Adipocyte (in vitro differentiated cells): ENCODE measurements around the gene GMIP.

Source experiments
- DNase-seq: peaks from one replicate; pipeline ENCODE4 v3.0.0-alpha.2; 2015; ENCODE audit warnings: low read depth
- H3K27me3 ChIP-seq: replicated peaks from 2 replicates; pipeline ENCODE4 v1.7.0; 2013; ENCODE audit warnings: mild to moderate bottlenecking, low read length, moderate library complexity; ENCODE audit not compliant: control insufficient read depth, insufficient read depth
- H3K36me3 ChIP-seq: 2 replicates; pipeline ENCODE4 v1.7.0; 2013; ENCODE audit warnings: low read length, mild to moderate bottlenecking, moderate library complexity; ENCODE audit not compliant: control insufficient read depth, insufficient read depth, severe bottlenecking
- H3K4me1 ChIP-seq: 2 replicates; pipeline ENCODE4 v1.7.0; 2013; ENCODE audit warnings: mild to moderate bottlenecking, low read length, moderate library complexity; ENCODE audit not compliant: control insufficient read depth, insufficient read depth
- H3K4me3 ChIP-seq: 2 replicates; pipeline ENCODE4 v1.7.0; 2013; ENCODE audit warnings: mild to moderate bottlenecking, low read length, moderate library complexity
- H3K9ac ChIP-seq: 2 replicates; pipeline ENCODE4 v1.7.0; 2013; ENCODE audit warnings: mild to moderate bottlenecking, low read length, moderate library complexity
- H3K9me3 ChIP-seq: 2 replicates; pipeline ENCODE4 v1.7.0; 2013; ENCODE audit warnings: mild to moderate bottlenecking, low read length, moderate library complexity; ENCODE audit not compliant: control insufficient read depth

GMIP gene

DNA sequence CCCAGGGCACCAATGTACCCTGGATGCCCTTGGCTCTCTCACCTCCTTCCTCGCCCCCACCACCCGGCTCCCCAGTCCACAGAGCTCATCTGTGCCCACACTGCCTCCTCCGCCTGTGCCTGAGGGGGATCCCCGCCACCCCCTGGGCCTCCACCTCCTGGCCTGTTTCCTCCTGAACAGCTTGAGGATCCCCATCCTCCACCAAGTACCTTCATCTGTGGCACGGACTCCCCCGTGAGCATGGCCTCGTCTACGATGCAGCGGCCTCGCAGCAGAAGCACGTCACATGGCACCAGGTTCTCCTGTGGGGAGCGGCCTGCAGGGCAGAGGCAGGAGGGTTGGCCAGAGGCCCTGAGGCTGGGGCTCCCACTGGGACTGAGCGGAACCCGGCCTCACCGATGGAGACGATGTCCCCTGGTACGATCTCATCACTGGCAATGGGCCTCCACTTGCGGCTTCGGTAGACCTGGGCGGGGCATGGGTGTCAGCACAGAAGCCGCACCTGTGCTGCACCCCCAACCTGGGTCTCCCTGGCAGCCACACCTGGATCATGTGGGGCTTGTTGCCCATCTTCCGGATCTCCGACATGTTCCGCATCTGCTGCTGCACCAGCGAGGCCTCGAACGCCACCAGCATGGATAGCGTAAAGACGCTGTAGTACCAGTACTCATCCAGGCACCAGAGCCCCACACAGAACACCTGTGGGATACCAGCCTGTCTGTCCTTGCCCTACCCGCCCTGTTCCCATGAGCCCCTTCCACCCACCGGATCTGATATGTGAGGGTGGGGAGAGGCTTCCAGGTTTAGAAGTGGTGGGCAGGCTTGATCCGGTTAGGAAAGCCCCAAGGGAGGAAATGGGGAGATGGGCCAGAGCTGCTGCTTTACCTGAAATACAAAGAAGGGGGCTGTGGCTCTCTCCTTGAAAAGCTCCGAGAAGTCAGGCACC, 13.3 kb upstream of the GMIP start:
- Histone ChIP-seq H3K27me3 (no peaks in the 10 kb centered on the region), H3K9me3 (no peaks in the 10 kb centered on the region), H3K4me1 (peaks cover 10% of the 10 kb centered on the region), H3K36me3 (peaks cover 79% of the 10 kb centered on the region), H3K4me3 (no peak overlapping the region), H3K9ac (no peak overlapping the region)
- DNase-seq, result no peak

DNA sequence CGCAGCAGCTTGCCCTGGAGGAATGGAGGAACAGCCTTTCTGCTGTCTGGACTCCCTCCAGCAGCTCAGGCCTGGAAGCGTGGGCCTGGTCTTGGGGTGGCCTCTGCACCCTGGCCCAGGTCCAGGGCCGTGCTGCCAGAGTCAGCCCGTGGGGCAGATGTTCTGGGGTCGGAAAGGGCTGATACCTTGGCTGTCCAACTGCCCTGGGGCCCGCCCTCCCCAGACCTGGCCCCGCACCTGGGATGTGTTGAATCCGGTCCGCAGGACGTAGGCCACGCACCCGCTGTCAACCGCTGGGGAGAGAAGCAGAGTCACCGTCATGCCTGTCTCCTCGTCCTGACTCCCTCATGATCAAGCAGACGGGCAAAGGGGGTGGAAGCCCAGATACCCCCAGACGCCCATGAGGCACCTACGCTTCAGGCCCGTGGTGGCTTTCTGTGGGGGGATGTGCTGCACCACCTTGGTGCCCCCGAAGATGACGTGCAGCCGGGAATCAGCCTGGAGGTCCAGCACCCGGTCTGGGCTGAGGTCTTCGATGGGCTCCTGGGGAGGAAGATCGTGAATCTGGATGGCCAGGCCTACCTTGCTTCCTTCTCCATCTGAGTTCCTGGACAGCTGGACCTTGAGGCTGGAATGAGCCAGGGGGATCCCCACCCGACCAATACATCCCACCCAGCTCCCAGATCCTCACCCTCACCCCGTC, 12.3 kb upstream of the GMIP start:
- Histone ChIP-seq H3K4me3 (no peak overlapping the region), H3K27me3 (no peaks in the 10 kb centered on the region), H3K36me3 (peaks cover 88% of the 10 kb centered on the region), H3K4me1 (peaks cover 3% of the 10 kb centered on the region), H3K9me3 (no peaks in the 10 kb centered on the region), H3K9ac (no peak overlapping the region)
- DNase-seq, result no peak

- Histone ChIP-seq H3K4me1 (peaks cover 3% of the 10 kb centered on the region), H3K9ac (no peak overlapping the region), H3K27me3 (no peaks in the 10 kb centered on the region), H3K9me3 (no peaks in the 10 kb centered on the region), H3K4me3 (no peak overlapping the region), H3K36me3 (peaks cover 95% of the 10 kb centered on the region)
- DNase-seq, result no peak
Observed at GRCh38 chr19:19655051-19655594, 11.7 kb upstream of the GMIP start.

- H3K4me3 ChIP-seq, result no peak overlapping the region
- peaks cover 3% of the 10 kb centered on the region for H3K4me1 ChIP-seq
- H3K9me3 ChIP-seq, result no peaks in the 10 kb centered on the region
- H3K27me3 ChIP-seq, result no peaks in the 10 kb centered on the region
- peaks cover 98% of the 10 kb centered on the region for H3K36me3 ChIP-seq
- DNase-seq, result no peak
- H3K9ac ChIP-seq, result no peak overlapping the region
Observed at GRCh38 chr19:19654441-19654840, 11.0 kb upstream of the GMIP start.

DNA sequence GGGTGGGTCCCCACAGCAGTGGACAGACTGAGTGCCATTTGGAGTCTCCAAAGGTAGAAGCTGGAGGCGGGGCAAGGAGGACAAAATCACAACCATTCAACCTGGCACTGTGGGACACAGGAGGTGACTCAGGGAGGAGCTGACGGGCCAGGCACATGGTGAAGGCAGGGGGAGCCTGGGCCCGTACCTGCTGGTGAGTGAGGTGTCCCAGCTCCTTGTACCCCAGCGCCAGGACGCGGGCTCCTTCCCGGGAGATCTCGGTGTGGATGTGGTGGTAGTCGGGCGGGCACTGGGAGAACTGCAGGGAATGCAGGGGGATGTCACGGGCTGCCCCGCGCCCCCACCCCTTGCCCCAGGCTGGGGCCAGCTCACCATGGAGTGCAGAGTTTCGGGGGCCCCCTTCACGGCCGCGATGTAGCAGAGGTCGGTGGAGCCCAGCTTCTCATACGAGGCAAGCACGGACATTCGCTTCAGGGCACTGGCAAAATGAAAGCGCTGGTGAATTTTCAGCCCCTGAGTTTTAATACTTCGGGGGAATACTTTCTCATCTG, 10.2 kb upstream of the GMIP start:
- H3K36me3 ChIP-seq, result peaks cover 95% of the 10 kb centered on the region

GRCh38 chr19:19652482-19653295, 9.2 kb upstream of the GMIP start:
- no peak overlapping the region for H3K4me3 ChIP-seq
- no peaks in the 10 kb centered on the region for H3K9me3 ChIP-seq
- H3K27me3 ChIP-seq, result no peaks in the 10 kb centered on the region
- DNase-seq, result no peak
- H3K9ac ChIP-seq, result no peak overlapping the region
- peaks cover 87% of the 10 kb centered on the region for H3K36me3 ChIP-seq
- H3K4me1 ChIP-seq, result peaks cover 3% of the 10 kb centered on the region

More for the DNA sequence above, 10.2 kb upstream of the GMIP start:
- Histone ChIP-seq H3K27me3 (no peaks in the 10 kb centered on the region), H3K9ac (no peak overlapping the region), H3K9me3 (no peaks in the 10 kb centered on the region), H3K4me3 (no peak overlapping the region), H3K4me1 (peaks cover 3% of the 10 kb centered on the region)
- no peak for DNase-seq

- Histone ChIP-seq H3K9ac (no peak overlapping the region), H3K4me1 (peaks cover 3% of the 10 kb centered on the region), H3K9me3 (no peaks in the 10 kb centered on the region), H3K36me3 (peaks cover 87% of the 10 kb centered on the region), H3K4me3 (no peak overlapping the region), H3K27me3 (no peaks in the 10 kb centered on the region)
- no peak for DNase-seq
Observed at GRCh38 chr19:19651076-19651475, 7.6 kb upstream of the GMIP start.

DNA sequence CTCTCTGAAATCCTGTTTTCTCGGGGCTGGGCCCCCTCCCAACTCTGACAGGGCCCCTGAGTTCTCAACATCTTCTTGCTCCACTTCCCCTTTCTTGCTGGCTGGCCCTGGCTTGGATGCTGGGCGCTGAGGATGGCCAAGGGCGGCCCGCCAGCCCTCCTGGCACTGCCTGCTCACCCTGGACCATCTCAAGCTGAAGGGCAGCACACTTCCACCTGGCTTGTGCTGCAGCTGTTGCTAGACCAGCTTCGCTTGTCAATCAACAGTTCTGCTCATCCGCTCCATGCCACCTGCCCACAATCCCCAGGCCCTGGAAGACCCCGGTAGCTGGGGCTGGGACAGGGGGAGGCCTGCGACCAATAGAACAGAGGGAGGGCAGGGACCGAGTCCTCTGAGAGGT, 6.9 kb upstream of the GMIP start:
- Histone ChIP-seq H3K27me3 (no peaks in the 10 kb centered on the region), H3K9me3 (no peaks in the 10 kb centered on the region), H3K9ac (no peak overlapping the region), H3K4me3 (no peak overlapping the region), H3K4me1 (peaks cover 3% of the 10 kb centered on the region), H3K36me3 (peaks cover 87% of the 10 kb centered on the region)
- DNase-seq, result no peak

DNA sequence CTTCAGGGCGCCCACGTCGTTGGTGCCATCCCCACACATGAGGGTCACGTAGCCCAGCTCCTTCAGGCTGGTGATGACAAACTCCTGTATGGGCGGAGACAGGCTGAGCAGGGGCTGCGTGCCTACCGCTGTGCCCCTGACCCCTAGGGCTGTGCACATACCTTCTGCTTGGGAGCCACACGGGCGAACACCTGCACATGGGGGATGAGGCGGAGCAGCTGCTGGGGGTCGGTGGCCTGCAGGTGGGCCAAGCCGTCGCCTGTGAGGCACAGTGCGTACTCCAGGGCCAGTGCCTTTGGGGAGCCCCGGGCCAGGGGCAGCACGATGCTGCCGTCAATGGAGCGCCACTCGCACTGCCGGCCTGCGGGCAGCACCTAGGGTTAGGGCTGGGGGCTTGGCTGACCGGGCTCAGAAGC, 6.1 kb upstream of the GMIP start:
- H3K9ac ChIP-seq, result no peak overlapping the region
- no peaks in the 10 kb centered on the region for H3K9me3 ChIP-seq
- peaks cover 3% of the 10 kb centered on the region for H3K4me1 ChIP-seq
- H3K36me3 ChIP-seq, result peaks cover 87% of the 10 kb centered on the region
- DNase-seq, result no peak
- no peaks in the 10 kb centered on the region for H3K27me3 ChIP-seq
- no peak overlapping the region for H3K4me3 ChIP-seq

- no peak overlapping the region for H3K4me3 ChIP-seq
- no peaks in the 10 kb centered on the region for H3K27me3 ChIP-seq
- H3K36me3 ChIP-seq, result peaks cover 86% of the 10 kb centered on the region
- no peak for DNase-seq
- no peak overlapping the region for H3K9ac ChIP-seq
- H3K9me3 ChIP-seq, result no peaks in the 10 kb centered on the region
- peaks cover 3% of the 10 kb centered on the region for H3K4me1 ChIP-seq
Observed at GRCh38 chr19:19649155-19649554, 5.7 kb upstream of the GMIP start.
